Stimulated activated naive CD8-positive, alpha-beta T cell treated with anti-CD3 and anti-CD28 coated beads, Interleukin-15, amount 100 ng/mL, for 72 hours (primary cell): Measurements from ENCODE around the gene ZNF75A.

ENCODE experiments used
- ATAC-seq: fragments of 150-1000 bp; cut with Tn5 transposase; 2 replicates; pipeline ENCODE4 v1.10.0; 2021; ENCODE audit warnings: mild to moderate bottlenecking, moderate library complexity
- DNase-seq, 2 donors: peaks; one replicate each; pipeline ENCODE4 v3.0.0; 2021 to 2022
- H3K27ac Mint-ChIP-seq, 2 donors: one replicate each; pipeline ENCODE4 v1.8.0; 2022; ENCODE audit warnings: mild to moderate bottlenecking in 2 of 2, mixed read lengths in 2 of 2, moderate library complexity in 2 of 2
- H3K27me3 Mint-ChIP-seq: one replicate; pipeline ENCODE4 v1.8.0; 2022; ENCODE audit warnings: mixed read lengths
- H3K4me1 Mint-ChIP-seq: one replicate; pipeline ENCODE4 v1.8.0; 2022; ENCODE audit warnings: mild to moderate bottlenecking, mixed read lengths
- H3K4me3 Mint-ChIP-seq, 2 donors: one replicate each; pipeline ENCODE4 v1.8.0; 2022; ENCODE audit warnings: mild to moderate bottlenecking in 2 of 2, mixed read lengths in 2 of 2, moderate library complexity in 1 of 2
- H3K9me3 Mint-ChIP-seq, 2 donors: one replicate each; pipeline ENCODE4 v1.8.0; 2022; ENCODE audit warnings: mixed read lengths in 2 of 2

Gene ZNF75A

GRCh38 chr16:3282103-3282729 is 23.1 kb upstream of the ZNF75A start:
- no peak for DNase-seq
- peak overlapping the region; percentile 92 to 98 for H3K4me3 Mint-ChIP-seq
- H3K9me3 Mint-ChIP-seq = peaks cover under 1 to 8% of the 10 kb centered on the region in 2 donors
- peaks cover 7% of the 10 kb centered on the region for H3K27me3 Mint-ChIP-seq
- H3K4me1 Mint-ChIP-seq = peaks cover 41% of the 10 kb centered on the region
- H3K27ac Mint-ChIP-seq = peak overlapping the region; percentile 96 to 99
- peak; percentile 60 for ATAC-seq

- peaks cover 41% of the 10 kb centered on the region for H3K4me1 Mint-ChIP-seq
- ATAC-seq = peak; percentile 92
Observed at GRCh38 chr16:3282730-3283542, 22.4 kb upstream of the ZNF75A start, which contains the start of gene ZNF263. ZNF263 (plus strand) TSS chr16:3283491; CDS start chr16:3283819, 328 bp downstream.

GRCh38 chr16:3283543-3284447 is 21.5 kb upstream of the ZNF75A start:
- DNase-seq (no peak), ATAC-seq (no peak)
- Mint-ChIP-seq H3K4me3 (peak overlapping the region; percentile 92 to 98), H3K4me1 (peaks cover 41% of the 10 kb centered on the region), H3K9me3 (peaks cover 5 to 16% of the 10 kb centered on the region in 2 donors), H3K27me3 (no peaks in the 10 kb centered on the region), H3K27ac (peak overlapping the region; percentile 96 to 99)

More at GRCh38 chr16:3282730-3283542, 22.4 kb upstream of the ZNF75A start, which contains the start of gene ZNF263:
- Mint-ChIP-seq H3K9me3 (peaks cover 5 to 9% of the 10 kb centered on the region in 2 donors), H3K27me3 (no peaks in the 10 kb centered on the region), H3K4me3 (peak within 1 kb of the TSS; percentile 92 to 98), H3K27ac (peak within 1 kb of the TSS; percentile 96 to 99)
- peak; percentile 93 to 96 for DNase-seq

- ATAC-seq = no peak
- H3K27ac Mint-ChIP-seq = no peak overlapping the region
- peaks cover 11 to 25% of the 10 kb centered on the region in 2 donors for H3K9me3 Mint-ChIP-seq
- H3K4me1 Mint-ChIP-seq = peaks cover 41% of the 10 kb centered on the region
- H3K27me3 Mint-ChIP-seq = no peaks in the 10 kb centered on the region
- no peak for DNase-seq
- H3K4me3 Mint-ChIP-seq = peak overlapping the region; percentile 92 to 98
Observed at GRCh38 chr16:3285131-3285530, 20.2 kb upstream of the ZNF75A start.

GRCh38 chr16:3289998-3290673 is 15.2 kb upstream of the ZNF75A start:
- no peak for ATAC-seq
- no peak overlapping the region for H3K4me3 Mint-ChIP-seq
- H3K4me1 Mint-ChIP-seq = peaks cover 24% of the 10 kb centered on the region
- H3K27me3 Mint-ChIP-seq = no peaks in the 10 kb centered on the region
- no peak for DNase-seq
- H3K27ac Mint-ChIP-seq = no peak overlapping the region
- H3K9me3 Mint-ChIP-seq = peaks cover 39 to 59% of the 10 kb centered on the region in 2 donors

GRCh38 chr16:3292604-3293003 is 12.7 kb upstream of the ZNF75A start:
- Mint-ChIP-seq H3K4me3 (no peak overlapping the region), H3K27ac (no peak overlapping the region), H3K4me1 (peaks cover 10% of the 10 kb centered on the region), H3K27me3 (no peaks in the 10 kb centered on the region), H3K9me3 (peaks cover 48 to 64% of the 10 kb centered on the region in 2 donors)
- no peak for ATAC-seq
- no peak for DNase-seq

GRCh38 chr16:3295209-3295608 is 10.1 kb upstream of the ZNF75A start:
- H3K4me3 Mint-ChIP-seq = no peak overlapping the region
- DNase-seq (no peak), ATAC-seq (peak; percentile 43)
- peaks cover 53 to 61% of the 10 kb centered on the region in 2 donors for H3K9me3 Mint-ChIP-seq
- H3K4me1 Mint-ChIP-seq = peaks cover 10% of the 10 kb centered on the region
- no peak overlapping the region for H3K27ac Mint-ChIP-seq
- H3K27me3 Mint-ChIP-seq = no peaks in the 10 kb centered on the region

GRCh38 chr16:3295783-3296182 is 9.5 kb upstream of the ZNF75A start:
- Mint-ChIP-seq H3K27me3 (no peaks in the 10 kb centered on the region), H3K4me3 (no peak overlapping the region), H3K9me3 (peaks cover 53 to 61% of the 10 kb centered on the region in 2 donors), H3K27ac (no peak overlapping the region), H3K4me1 (peaks cover 9% of the 10 kb centered on the region)
- ATAC-seq (no peak), DNase-seq (no peak)

- DNase-seq (no peak), ATAC-seq (no peak)
- peaks cover 38 to 54% of the 10 kb centered on the region in 2 donors for H3K9me3 Mint-ChIP-seq
- H3K27ac Mint-ChIP-seq = peak overlapping the region in 1 of 2 donors; percentile 86
- peaks cover 17% of the 10 kb centered on the region for H3K4me1 Mint-ChIP-seq
- H3K27me3 Mint-ChIP-seq = no peaks in the 10 kb centered on the region
- H3K4me3 Mint-ChIP-seq = peak overlapping the region; percentile 80 to 87
Observed at GRCh38 chr16:3304370-3304769, 927 bp upstream of the ZNF75A start.

GRCh38 chr16:3306078-3306477 is 781 bp downstream of the ZNF75A start:
- no peak for DNase-seq
- Mint-ChIP-seq H3K4me1 (peaks cover 17% of the 10 kb centered on the region), H3K27ac (peak overlapping the region; percentile 82 to 83), H3K4me3 (peak overlapping the region; percentile 80 to 87), H3K9me3 (peaks cover 27 to 47% of the 10 kb centered on the region in 2 donors), H3K27me3 (no peaks in the 10 kb centered on the region)
- no peak for ATAC-seq

- Mint-ChIP-seq H3K27me3 (no peaks in the 10 kb centered on the region), H3K4me3 (no peak overlapping the region), H3K9me3 (peaks cover 58 to 77% of the 10 kb centered on the region in 2 donors), H3K27ac (no peak overlapping the region), H3K4me1 (peaks cover 6% of the 10 kb centered on the region)
- DNase-seq (no peak), ATAC-seq (no peak)
Observed at GRCh38 chr16:3311496-3311895, 6.2 kb downstream of the ZNF75A start.

- H3K27me3 Mint-ChIP-seq = no peaks in the 10 kb centered on the region
- ATAC-seq = no peak
- H3K4me1 Mint-ChIP-seq = no peaks in the 10 kb centered on the region
- no peak for DNase-seq
- no peak overlapping the region for H3K4me3 Mint-ChIP-seq
- H3K9me3 Mint-ChIP-seq = peaks cover 62 to 84% of the 10 kb centered on the region in 2 donors
- H3K27ac Mint-ChIP-seq = no peak overlapping the region
Observed at GRCh38 chr16:3317315-3317999, 12.2 kb downstream of the ZNF75A start.

GRCh38 chr16:3321816-3322215 is 16.5 kb downstream of the ZNF75A start:
- Mint-ChIP-seq H3K4me3 (no peak overlapping the region), H3K27me3 (no peaks in the 10 kb centered on the region), H3K4me1 (no peaks in the 10 kb centered on the region), H3K9me3 (peaks cover 40 to 61% of the 10 kb centered on the region in 2 donors), H3K27ac (no peak overlapping the region)
- ATAC-seq (no peak), DNase-seq (no peak)

GRCh38 chr16:3327514-3327913 is 22.2 kb downstream of the ZNF75A start:
- Mint-ChIP-seq H3K4me1 (no peaks in the 10 kb centered on the region), H3K27me3 (no peaks in the 10 kb centered on the region), H3K4me3 (no peak overlapping the region), H3K9me3 (peaks cover 28 to 39% of the 10 kb centered on the region in 2 donors), H3K27ac (no peak overlapping the region)
- no peak for DNase-seq
- ATAC-seq = no peak
